Activated CD4-positive, alpha-beta T cell treated with anti-CD3 and anti-CD28 coated beads, Interleukin-2, amount 50 U/mL, for 24 hours (primary cell): ENCODE measurements around the gene DCUN1D3.
"Not testable (repeated sequence)": the region's sequence is repeated elsewhere in the genome, so short reads cannot be mapped to it uniquely, and the experiment has no call there.

Experiments used
- DNase-seq, 2 donors: peaks; one replicate each; pipeline ENCODE4 v3.0.0-alpha.2; 2020; ENCODE audit warnings: low read depth in 1 of 2, low spot score in 1 of 2

DCUN1D3 gene

GRCh38 chr16:20865420-20866131 is 34.6 kb downstream of the DCUN1D3 start:
- no peak for DNase-seq

- not testable (repeated sequence) for DNase-seq
Observed at GRCh38 chr16:20864376-20864775, 35.8 kb downstream of the DCUN1D3 start.

- DNase-seq: no peak
Observed at GRCh38 chr16:20862162-20862960, 37.8 kb downstream of the DCUN1D3 start.

- not testable (repeated sequence) for DNase-seq
Observed at GRCh38 chr16:20860995-20861394, 39.2 kb downstream of the DCUN1D3 start.

GRCh38 chr16:20860361-20860760 is 39.8 kb downstream of the DCUN1D3 start:
- no peak for DNase-seq

GRCh38 chr16:20859699-20860098 is 40.5 kb downstream of the DCUN1D3 start:
- DNase-seq: no peak

- no peak for DNase-seq
Observed at GRCh38 chr16:20859229-20859628, 40.9 kb downstream of the DCUN1D3 start.

- no peak for DNase-seq
Observed at GRCh38 chr16:20857281-20857680, 42.9 kb downstream of the DCUN1D3 start.

GRCh38 chr16:20854963-20855362 is 45.2 kb downstream of the DCUN1D3 start:
- no peak for DNase-seq

GRCh38 chr16:20853981-20854620 is 46.1 kb downstream of the DCUN1D3 start:
- DNase-seq: no peak

GRCh38 chr16:20853143-20853542 is 47.0 kb downstream of the DCUN1D3 start:
- DNase-seq: no peak

- DNase-seq: no peak
Observed at GRCh38 chr16:20851601-20852000, 48.6 kb downstream of the DCUN1D3 start.

- DNase-seq: no peak
Observed at GRCh38 chr16:20850981-20851380, 49.2 kb downstream of the DCUN1D3 start.

GRCh38 chr16:20849589-20850390 is 50.4 kb downstream of the DCUN1D3 start:
- peak; percentile 48 to 52 for DNase-seq

- no peak for DNase-seq
Observed at GRCh38 chr16:20847550-20847949, 52.6 kb downstream of the DCUN1D3 start.

- DNase-seq: no peak
Observed at GRCh38 chr16:20846551-20846950, 53.6 kb downstream of the DCUN1D3 start.

GRCh38 chr16:20846030-20846429 is 54.1 kb downstream of the DCUN1D3 start:
- no peak for DNase-seq

GRCh38 chr16:20844588-20844987 is 55.6 kb downstream of the DCUN1D3 start:
- DNase-seq: no peak

- DNase-seq: no peak
Observed at GRCh38 chr16:20844054-20844453, 56.1 kb downstream of the DCUN1D3 start.

- no peak for DNase-seq
Observed at GRCh38 chr16:20839504-20839903, 60.7 kb downstream of the DCUN1D3 start.

- DNase-seq: no peak
Observed at GRCh38 chr16:20838240-20838639, 61.9 kb downstream of the DCUN1D3 start.
